OCI-M1 (cell line): ENCODE measurements around the gene C16orf86.

Source experiments
- DNase-seq: peaks from one replicate; lab custom pipeline; 2025; lab: John Stamatoyannopoulos, UW

Gene C16orf86

DNA sequence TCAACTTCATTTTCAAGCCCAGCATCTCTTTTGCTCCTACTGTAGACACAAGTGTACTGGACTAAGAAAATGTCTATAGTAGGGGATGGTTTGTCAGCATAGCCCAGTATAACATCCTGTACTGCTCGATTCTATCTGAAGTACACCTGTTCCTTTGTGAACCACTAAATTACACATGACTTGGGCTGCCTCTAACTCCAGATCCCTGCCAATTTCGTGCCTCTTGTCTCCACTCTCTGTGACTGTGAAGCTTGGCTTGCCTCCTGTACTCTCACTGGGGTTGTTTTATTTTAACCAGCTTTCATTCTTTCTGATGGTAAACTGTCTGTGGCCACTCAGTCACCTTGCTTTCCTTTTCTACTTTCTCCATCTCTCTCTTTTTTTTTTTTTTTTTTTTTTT lies 28.0 kb downstream of the C16orf86 start:
- no peak for DNase-seq

GRCh38 chr16:67697422-67698185 lies 31.0 kb downstream of the C16orf86 start:
- no peak for DNase-seq

DNA sequence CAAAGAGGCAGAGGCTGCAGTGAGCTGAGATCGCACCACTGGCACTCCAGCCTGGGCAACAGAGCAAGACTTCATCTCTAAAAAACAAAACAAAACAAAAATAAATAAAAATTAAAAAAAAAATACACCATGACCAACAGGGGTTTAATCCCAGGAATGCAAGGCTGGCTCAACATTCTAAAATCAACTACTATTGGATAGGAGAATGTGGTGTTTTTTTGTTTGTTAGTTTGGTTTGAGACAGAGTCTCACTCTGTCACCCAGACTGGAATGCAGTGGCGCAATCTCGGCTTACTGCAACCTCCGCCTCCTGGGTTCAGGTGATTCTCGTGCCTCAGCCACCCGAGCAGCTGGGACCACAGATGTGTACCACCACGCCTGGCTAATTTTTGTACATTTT lies 32.7 kb downstream of the C16orf86 start:
- DNase-seq: no peak

GRCh38 chr16:67701420-67701819 lies 34.8 kb downstream of the C16orf86 start:
- DNase-seq: no peak

DNA sequence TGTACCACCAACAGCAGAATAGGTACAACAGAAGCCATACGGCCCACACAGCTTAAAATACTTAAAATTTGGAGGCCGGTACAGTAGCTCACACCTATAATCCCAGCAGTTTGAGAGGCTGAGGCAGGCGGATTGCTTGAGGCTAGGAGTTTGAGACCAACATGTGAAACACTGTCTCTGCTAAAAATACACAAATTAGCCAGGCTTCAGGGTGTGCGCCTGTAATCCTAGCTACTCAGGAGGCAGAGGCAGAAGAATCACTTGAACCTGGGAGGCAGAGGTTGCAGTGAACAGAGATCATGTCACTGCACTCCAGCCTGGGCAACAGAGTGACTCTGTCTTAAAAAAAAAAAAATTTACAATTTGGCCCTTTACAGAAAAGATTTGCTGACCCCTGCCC lies 35.5 kb downstream of the C16orf86 start:
- DNase-seq: no peak

- DNase-seq: no peak
These were observed 37.0 kb downstream of the C16orf86 start for GRCh38 chr16:67703626-67704025.

- DNase-seq: no peak
These were observed 37.5 kb downstream of the C16orf86 start for GRCh38 chr16:67704110-67704509.

DNA sequence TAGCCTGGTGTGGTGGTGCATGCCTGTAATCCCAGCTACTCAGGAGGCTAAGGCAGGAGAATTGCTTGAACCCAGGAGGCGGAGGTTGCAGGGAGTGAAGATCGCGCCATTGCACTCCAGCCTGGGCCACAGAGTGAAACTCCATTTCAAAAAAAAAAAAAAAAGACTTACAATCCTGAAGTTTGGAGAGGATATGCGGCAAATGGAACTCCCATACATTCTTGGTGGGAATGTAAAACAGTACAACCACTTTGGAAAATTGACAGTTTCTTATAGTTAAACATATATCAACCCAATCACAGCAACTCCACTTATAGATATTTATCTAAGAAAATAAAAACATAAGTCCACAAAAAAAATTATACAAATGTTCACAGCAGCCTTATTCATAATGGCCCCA lies 40.6 kb downstream of the C16orf86 start:
- DNase-seq: no peak

DNA sequence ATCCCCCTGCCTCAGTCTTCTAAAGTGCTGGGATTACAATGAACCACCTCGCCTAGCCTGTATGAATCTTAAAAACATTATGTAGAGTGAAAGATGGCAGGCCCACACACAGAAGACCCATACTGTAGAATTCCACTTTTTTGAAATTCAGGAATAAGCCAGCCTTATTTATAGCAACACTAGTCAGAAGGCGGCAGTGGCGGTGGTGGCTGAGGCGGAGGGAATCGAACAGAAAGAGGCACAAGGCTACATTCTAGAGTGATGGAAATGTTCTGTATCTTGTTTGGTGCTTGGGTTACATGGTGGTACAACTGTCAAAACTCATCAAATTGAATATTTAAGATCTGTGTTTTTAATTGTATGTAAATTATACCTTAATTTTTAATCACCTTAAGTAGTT lies 41.2 kb downstream of the C16orf86 start:
- no peak for DNase-seq

GRCh38 chr16:67708368-67708771 lies 41.8 kb downstream of the C16orf86 start:
- DNase-seq: no peak

DNA sequence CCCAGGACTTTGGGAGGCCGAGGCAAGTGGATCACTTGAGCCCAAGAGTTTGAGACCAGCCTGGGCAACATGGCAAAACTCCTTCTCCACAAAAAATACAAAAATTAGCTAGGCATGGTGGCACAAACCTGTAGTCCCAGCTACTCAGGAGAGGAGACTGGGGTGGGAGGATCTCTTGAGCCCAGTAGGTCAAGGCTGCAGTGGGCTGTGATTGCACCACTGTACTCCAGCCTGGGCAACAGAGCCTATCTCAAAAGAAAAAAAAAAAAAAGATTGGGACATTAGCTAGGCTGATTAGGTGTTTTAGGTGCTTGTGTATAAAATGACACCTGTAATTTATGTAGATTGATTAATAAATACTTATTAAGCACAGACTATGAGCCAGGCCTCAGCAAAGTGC lies 42.4 kb downstream of the C16orf86 start:
- no peak for DNase-seq

GRCh38 chr16:67710607-67711006 lies 44.0 kb downstream of the C16orf86 start:
- no peak for DNase-seq

DNA sequence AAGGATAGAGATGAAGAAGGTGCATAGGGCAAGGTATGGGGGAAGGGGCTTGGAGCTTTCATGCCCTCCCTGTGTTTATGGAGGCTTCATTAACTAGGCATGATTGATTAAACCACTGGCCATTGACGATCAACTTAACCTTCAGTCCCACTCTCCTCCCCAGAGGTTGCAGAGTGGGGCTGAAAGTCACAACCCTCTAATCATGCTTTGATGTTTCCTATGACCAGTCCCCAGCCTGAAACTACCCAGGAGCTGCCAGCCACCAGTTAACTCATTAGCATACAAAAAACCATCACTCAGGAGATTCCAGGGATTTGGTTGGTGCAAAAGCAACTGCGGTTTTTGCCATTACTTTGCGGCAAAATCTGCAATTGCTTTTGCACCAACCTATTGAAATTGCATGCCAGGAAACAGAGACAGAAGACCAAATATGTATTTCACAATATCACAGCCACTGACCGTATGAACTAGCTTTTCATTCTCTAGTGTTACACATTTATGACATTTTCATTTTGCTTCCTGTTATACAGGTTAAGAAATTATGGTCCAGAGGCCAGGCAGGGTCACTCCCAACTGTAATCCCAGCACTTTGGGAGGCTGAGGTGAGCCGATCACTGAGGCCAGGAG lies 47.1 kb downstream of the C16orf86 start:
- no peak for DNase-seq

GRCh38 chr16:67714522-67714921 lies 47.9 kb downstream of the C16orf86 start:
- DNase-seq: no peak

DNA sequence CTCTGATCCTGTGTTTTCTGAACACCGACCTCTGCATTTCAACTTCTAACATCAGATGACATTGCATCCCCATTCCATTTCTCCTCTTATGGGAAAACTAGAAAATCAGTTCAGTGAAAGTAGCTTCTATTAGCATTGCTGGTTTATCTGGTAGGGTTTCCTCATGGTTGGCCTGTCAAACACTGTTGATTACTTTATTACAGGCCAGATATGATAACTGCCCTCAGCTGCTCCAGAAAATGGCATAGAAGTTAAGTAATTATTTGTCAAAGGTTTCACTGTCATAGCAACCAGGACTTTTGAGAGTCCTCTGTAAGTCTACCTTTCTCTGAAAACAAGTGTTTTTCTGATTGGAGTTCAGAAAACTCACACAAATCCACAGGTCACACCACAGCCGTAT lies 49.5 kb downstream of the C16orf86 start:
- no peak for DNase-seq
